ENCODE measurements around the gene HPCAL1.

HPCAL1 gene

DNA sequence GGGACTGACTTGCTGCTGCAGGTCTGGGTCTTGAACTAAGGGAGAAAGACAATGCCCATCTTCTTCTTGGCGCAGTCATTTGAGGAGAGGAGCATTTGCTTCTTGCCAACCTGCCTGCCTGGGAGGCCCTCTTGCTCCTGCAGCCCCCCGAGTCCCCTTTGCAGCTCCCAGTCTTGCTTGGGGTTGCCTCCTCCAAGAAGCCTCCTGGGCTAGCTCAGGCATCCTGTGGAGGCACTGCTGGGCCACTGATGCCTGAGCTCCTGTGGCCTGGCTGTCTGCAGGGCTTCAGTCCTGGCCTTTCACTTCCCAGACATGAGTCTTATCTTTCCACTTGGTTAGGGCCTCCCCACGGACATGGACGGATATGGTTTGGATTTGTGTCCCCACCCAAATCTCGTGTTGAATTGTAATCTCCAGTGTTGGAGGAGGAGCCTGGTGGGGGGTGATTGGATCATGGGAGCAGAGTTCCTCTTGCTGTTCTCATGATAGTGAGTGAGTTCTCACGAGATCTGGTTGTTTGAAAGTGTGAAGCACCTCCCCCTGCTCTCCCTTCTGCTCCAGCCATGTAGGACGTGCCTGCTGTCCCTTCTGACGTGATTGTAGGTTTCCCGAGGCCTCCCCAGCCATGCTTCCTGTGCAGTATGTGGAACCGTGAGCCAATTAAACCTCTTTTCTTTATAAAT lies 17.3 kb downstream of the HPCAL1 start:
- FAIRE-seq (no peak), DNase-seq (ENCODE audit: extremely low spot score, insufficient read length, low read depth) (no peak)

DNA sequence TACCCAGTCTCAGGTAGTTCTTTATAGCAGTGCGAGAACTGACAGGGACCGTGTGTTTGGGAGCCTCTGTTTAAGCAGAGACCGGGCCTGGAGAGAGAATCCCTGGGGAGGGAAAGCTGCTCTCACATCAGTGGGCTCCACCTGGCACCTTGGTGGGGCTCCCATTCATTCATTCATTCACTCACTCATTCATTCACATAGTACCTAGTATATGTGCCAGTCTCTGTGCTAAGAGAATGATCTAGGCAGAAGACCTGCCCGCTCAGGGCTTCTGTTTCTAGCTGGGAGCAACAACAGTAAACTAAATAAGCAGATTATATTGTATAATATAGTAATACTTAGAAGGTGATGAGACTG lies 17.8 kb downstream of the HPCAL1 start:
- DNase-seq (ENCODE audit: extremely low spot score, insufficient read length, low read depth): no peak
- no peak for FAIRE-seq

DNA sequence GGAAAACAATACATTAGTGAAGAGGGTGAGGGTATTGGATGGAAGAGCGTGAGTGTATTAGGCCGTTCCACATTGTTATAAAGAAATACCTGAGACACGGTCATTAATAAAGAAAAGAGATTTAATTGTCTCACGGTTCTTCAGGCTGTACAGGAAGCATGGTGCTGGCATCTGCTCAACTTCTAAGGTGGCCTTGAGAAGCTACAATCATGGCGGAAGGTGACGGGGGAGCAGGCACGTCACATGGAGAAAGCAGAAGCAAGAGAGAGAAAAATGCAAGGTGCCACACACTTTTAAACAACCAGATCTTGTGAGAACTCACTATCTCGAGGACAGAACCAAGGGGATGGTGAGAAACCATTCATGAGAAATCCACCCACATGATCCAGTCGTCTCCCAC lies 18.2 kb downstream of the HPCAL1 start:
- DNase-seq (ENCODE audit: extremely low spot score, insufficient read length, low read depth) (no peak), FAIRE-seq (no peak)

DNA sequence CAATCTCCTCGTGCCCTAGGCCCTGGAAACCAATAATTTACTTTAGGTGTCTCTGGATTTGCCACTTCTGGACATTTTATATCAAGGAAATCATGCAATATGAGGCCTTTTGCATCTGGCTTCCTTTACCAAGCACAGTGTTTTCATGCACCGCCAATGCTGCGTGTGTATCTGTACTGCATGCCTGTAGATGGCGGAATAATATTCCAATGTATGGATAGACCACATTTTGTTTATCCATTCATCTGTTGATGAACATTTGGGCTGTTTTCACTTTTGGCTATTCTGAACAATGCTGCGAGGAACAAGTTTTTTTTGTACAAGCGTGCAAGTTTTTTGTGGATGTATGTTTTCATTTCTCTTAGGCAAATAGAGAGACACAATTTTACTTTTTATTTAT lies 18.9 kb downstream of the HPCAL1 start:
- FAIRE-seq (no peak), DNase-seq (ENCODE audit: extremely low spot score, insufficient read length, low read depth) (no peak)

DNA sequence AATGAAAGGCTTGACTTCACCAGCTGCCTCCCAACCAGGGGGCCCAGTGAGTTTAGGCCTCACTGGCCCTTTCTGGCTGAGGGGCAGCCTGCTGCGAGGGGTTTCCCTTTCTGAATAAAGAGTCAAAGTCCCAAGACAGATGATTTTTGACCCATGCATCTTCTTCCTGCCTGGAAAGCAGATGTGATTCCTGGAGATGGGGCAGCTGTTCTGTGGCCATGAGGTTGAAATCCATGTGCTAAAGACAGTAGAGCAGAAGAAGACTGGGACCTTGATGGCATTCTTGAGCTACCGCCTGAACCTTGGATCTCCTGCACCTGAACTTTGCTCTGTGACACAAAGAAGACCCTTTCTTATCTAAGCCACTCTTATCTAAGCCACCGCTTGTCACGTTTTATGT lies 19.8 kb downstream of the HPCAL1 start:
- DNase-seq (ENCODE audit: extremely low spot score, insufficient read length, low read depth) (no peak), FAIRE-seq (no peak)

DNA sequence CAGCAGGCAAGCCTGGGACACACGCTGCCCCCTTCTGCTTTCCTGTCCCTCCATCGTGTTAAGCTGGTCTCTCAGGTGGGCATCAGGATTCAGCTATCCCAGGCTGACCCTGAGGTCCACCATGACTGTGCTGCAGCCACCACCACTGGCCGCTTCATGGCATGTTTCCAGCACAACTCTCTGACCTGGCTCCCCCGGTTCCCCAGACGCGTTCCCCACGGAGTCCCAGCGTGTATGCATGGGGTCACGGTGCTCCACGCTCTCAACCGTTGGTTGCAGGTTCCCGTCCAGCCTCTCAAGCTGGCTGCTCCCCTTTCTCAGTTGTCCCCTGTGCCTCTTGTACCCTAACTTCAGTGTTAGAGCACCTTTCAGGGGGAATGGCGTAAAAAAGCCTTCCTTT lies 20.3 kb downstream of the HPCAL1 start:
- DNase-seq (ENCODE audit: extremely low spot score, insufficient read length, low read depth) (no peak), FAIRE-seq (no peak)

DNA sequence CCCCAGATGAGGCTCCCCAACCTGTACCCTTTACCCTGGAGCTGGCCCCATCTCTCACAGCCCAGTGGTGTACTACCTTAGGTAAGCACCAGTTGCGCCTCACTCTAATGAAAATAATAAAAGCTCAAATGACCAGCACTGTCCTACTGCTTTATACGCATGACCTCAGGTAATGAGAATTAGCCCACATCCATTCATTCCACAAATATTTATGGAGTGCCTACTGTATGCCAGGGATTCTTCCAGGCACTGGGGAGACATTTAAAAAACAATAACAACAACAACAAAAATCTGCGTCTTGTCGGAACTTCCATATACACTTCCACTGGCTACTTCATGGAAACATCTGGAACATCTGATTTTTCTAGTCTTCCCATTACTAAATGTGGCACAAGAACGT lies 20.8 kb downstream of the HPCAL1 start:
- FAIRE-seq (no peak), DNase-seq (ENCODE audit: extremely low spot score, insufficient read length, low read depth) (no peak)

DNA sequence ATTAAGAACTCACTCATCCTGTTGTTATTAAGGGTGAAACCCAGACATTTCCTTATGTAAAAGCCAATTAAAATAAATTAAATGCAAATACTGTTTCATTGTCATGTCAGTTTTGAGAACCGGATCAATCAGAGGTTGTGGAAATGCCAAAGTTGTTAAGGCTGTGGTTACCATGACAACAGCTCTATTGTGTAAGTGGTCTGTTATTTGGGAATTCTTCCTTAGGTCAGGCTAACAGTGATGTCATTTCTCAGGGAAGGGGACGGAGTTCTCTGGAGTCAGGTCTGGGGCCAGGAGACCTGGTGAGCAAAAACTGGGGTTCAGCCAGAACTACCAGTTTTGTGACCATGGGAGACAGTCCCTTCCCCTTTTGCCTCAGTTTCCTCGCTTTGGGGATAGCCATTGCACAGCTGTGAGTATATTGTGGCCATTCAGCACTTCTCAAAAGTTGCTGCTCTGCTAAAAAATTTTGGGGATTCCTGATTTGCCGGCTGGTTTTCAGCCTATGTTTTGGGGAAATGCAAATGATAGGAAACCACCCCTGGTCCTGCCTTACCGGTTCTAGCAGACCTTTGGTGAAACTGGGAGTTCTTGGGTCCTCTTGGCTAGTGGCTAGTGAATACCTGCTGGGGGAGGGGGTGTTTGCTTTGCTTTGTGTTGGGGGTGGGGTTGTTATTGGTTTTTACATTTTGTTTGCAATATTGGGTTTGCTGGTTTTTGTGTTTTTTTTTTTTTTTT lies 21.6 kb downstream of the HPCAL1 start:
- FAIRE-seq (no peak), DNase-seq (ENCODE audit: extremely low spot score, insufficient read length, low read depth) (no peak)

DNA sequence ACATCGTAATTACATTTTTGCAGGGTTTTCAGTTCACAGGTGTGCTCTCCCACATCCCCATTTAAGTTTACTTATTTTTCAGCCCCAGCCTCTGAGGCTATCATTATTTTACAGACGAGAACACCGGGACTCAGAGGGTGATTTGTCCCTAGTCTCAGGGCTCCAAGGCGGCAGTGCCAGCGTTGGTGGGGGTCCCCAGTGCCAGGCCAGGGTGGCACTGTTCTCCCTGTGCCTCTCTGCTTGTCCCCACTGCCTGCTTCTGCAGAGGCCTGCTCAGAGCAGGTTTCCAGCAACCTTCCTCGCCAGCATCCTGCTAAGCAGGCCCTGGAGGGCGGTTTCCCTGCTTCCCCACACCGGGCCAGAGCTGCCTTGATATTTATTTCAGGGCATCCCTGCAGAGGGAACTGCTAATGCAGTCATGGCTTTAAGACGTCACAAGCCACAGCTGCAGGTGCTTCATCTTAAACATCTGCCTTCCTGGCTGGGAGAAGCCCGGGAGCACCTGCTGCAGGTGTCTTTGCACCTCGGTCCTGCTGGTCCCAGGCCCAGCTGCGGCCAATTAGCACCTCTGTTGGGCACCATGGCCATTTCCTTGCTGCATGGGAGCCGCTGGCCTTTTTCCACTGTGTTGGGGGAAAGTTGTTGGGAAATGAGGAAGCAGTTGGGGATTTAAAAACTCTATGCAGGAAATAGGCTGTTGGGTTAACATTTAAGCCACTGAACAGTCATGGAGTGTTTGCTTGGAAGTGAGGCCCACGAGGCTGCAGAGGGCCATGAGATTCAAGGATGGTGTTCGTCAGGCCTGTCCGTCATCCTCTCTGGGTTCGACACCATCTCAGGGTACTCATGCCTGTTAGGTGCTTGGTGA lies 22.8 kb downstream of the HPCAL1 start:
- FAIRE-seq: no peak
- no peak for DNase-seq (ENCODE audit: extremely low spot score, insufficient read length, low read depth)

DNA sequence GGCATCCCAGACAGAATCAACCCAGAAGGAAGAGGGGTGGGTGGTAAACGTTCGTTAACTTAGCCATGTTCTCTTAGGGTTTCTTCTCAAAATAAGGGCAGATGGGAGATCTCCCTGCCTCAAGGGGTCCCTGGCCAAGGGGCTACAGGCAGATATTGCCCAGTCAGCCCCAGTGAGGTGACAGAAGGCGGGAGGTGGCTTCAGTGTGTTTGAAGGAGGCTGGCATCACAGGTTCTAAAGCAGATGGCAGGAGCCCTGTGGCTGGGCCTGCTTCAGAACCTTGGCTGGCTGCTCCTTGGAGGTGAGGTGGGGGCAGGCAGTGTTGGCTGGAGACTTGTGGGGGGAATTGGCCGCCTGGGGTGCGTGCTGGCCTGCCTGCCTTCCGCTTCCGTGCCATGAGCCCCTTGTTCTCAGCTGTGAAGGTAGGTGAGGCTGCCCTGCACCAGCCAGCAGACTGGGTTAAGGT lies 23.5 kb downstream of the HPCAL1 start:
- DNase-seq (ENCODE audit: extremely low spot score, insufficient read length, low read depth) (no peak), FAIRE-seq (no peak)

DNA sequence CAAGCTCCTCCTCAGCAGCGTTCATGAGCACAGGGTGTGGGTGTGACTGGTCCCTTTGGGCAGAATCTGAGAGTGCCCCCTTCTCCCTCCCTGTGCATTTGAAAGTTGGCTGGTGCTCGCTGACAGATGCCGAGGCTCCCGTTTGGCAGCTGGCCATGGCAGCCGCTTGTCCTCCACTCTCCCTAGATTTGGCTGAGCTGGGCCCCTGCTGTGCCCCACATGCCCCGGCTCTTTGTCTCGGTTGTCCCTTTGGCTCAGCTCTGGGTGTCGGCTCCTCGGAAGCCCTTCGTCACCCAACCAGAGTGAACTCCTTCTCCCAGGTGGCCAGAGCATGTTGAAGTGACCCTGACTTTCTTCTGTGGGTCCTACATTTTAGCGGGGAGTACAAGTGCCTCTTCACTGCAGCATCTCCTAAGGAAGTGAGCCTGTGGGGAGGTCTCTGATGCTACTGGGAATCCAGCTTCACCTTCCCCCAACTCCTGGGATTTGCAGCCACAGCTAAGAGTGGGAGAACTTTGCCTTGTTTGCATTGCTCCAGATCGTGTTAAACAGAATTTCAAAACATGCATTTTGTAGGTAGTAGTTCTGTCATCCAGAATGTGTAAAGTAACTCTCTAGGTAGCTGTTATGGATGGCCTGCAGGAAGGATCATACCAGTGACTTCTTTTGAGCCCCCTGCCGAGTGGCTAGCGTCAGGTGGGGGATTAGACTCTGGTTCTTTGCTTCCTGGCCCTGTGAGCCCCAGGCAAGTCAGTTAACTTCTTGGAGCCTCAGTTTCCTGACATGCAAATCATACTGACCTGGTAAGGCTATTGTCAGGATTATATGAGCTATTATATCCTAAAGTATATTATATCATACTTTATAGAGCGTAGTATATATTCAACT lies 24.2 kb downstream of the HPCAL1 start:
- FAIRE-seq: no peak

DNA sequence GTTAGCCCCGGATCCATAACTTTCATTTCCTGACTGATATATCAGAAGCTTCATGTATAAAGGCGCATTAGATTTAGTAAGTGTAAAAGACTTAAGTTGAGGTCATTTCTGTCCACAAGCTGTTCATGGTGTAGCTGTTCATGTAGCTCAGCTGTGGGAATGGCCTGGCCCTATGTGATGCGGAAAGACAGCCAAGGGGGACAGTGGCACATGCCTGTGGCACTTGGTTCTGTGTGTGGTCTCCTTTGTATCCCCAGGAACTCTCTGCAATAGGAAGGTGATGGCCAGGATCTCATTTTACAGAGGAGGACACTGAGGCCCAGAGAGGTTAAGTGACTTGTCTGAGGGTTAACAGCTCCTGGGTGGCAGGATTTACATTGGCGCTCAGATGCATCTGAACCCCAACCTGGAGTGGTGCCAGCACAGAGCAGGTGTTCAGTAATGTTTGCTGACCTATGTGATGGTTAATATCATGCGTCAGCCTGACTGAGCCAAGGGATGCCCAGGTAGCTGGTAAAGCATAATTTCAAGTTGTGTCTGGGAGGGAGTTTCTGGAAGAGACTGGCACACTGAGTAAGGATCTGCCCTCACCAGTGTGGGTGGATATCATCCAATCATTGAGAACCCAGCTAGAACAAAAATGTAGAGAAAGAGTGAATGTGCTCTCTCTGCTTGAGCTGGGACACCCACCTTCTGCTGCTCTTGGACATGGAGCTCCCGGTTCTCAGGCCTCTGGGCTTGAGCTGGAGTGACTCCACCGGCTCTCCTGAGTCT lies 25.4 kb downstream of the HPCAL1 start:
- FAIRE-seq (no peak), DNase-seq (ENCODE audit: extremely low spot score, insufficient read length, low read depth) (no peak)

More for the DNA sequence above, 24.2 kb downstream of the HPCAL1 start:
- no peak for DNase-seq (ENCODE audit: extremely low spot score, insufficient read length, low read depth)

DNA sequence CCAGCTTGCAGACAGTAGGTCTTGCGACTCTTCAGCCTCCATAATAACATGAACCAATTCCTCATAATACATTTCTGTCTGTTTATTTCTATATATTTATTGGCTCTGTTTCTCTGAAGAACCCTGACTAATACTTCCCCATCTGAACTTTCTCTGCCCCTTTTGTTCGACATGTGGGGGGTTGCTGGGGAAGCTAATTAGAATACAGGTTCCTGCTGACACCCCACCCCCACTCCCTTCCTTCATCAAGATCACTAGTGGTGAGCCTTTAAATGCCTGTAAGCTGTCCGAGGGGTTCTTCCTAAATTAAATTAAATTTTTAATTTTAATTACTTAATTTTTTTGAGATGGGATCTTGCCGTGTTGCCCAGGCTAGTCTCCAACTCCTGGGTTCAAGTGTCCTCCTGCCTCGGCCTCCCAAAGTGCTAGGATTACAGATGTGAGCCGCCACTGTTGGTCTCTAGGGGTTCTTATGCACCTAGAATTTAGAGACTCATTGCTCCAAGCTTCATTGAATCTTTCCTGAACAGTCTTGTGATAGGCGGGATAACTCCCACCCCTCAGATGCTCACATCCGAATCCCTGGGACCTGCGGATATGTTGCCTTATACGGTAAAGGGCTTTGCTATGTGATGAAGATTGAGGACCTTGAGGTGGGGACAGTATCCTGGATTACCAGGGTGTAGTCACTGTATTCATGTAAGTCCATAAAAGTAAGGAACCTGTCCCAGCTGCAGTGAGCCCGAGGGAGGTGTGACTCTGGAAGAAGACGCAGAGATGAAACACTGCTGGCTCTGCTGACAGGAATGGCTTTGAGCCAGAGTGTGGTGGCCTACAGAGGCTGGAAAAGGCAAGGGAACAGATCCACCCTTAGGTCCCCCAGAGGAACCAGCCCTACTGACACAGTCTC lies 26.2 kb downstream of the HPCAL1 start:
- DNase-seq (ENCODE audit: extremely low spot score, insufficient read length, low read depth): no peak
- FAIRE-seq: no peak

DNA sequence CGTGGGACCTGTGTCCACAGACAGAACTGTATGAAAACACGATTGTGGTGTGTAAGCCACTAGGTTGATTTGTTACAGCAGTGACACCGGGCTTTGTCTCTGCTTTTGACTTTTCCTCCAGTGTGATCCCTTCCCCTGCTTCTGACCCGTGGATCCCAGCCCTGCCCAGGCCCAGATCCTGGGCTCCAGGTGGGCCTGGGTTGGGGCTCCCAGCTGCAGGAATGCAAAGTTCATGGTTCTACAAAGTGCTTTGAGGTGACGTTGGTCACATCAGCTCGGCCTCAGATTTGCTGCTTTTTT lies 26.8 kb downstream of the HPCAL1 start:
- DNase-seq (ENCODE audit: extremely low spot score, insufficient read length, low read depth) (no peak), FAIRE-seq (no peak)

DNA sequence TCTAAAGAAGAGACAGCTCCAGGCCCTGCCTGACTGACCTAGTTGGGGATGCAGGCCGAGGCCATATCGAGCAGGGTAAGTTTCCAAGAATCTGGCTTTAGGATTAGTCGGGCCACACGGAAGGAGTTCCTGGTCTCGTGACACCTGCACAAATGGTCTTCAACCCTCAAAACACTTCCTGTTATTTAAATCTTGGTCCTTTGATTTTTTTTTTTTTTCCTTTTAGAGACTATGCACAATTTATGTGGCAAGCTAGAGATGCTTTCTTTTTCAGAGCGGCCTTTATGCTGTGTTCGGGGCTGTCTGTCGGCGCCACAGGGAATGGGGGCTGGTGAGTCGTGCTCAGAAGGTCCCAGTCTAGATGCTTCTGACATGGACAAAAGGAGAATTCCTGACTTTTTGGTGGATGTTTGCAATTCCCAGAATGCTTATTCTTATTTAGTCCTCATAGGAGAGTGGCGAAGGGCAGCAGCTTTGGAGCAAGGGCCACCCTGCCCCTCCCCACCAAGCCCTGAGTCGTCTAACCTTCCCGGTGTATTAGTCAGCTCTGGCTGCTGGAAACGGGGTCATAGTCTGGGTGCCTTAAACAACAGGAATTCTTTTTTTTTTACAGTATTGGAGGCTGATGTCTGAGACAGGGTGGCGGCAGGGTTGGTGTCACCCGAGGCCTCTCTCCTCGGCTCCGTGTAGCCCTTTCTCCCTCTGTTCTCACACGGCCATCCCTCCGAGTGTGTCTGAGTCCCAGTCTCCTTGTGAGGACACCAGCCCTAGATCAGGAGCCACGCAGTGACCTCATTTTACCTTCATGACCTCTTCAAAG lies 27.4 kb downstream of the HPCAL1 start:
- no peak for DNase-seq (ENCODE audit: extremely low spot score, insufficient read length, low read depth)
- FAIRE-seq: no peak

DNA sequence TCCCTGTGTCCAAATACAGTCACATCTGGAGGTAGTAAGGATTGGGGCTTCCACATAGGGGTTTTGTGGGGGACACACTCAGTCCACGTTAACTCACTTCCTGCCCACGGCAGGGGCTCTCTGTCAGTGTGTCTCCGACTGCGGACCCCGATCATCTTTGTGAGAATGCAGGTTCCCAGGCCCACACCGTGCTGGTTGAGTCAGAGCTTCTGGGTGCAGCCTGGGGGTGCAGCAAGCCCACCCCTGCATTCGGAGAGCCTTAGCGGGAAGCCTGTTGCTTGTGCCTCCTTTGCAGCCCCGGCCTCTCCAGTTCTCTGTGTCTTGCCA lies 28.0 kb downstream of the HPCAL1 start:
- FAIRE-seq: no peak
- DNase-seq (ENCODE audit: extremely low spot score, insufficient read length, low read depth): no peak

DNA sequence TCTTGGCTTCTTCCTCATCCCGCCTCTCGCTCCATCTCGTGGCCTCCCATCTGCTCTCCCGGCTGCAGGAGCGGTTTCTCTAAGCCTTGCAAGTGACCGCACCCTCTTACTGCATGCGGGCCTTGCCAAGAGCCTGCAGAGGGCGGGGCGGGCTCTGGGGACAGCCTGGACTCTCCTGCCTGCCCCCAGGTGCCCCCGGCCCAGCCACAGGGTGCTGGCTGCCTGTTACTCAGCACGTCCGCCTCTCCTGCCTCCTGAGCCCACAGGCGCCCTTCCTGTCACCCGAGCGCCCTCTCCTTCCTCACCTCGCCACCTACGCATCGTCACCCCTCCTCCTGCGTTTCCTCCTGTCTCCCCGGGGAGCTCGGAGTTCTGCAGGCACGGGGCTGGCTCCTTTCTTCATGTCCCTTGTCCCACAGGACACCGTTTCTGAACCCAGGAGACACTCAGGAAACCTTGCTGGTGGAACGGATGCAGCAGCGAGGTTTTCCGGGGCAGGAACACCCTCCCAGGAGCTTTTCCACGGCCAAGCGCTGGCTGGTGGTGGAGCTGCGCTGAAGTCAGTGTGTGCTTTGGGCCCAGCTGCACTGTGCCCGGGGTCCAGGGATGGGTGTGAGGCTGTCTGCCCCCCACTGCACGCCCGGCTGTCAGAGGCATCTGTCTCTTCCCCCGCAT lies 28.5 kb downstream of the HPCAL1 start:
- DNase-seq (ENCODE audit: extremely low spot score, insufficient read length, low read depth): peak; percentile 48
- peak; percentile 21 for FAIRE-seq

Measured in GM18507 (cell line).